ENCODE measurements around the gene AMDHD1. TPM values are rescaled to one million over a fixed set of nuclear protein-coding genes. Genes with fewer than 3 reads are reported as not detected.

AMDHD1 gene
- total RNA-seq, 2 donors from 2014 or later: 0.47 to 1.1 TPM

DNA sequence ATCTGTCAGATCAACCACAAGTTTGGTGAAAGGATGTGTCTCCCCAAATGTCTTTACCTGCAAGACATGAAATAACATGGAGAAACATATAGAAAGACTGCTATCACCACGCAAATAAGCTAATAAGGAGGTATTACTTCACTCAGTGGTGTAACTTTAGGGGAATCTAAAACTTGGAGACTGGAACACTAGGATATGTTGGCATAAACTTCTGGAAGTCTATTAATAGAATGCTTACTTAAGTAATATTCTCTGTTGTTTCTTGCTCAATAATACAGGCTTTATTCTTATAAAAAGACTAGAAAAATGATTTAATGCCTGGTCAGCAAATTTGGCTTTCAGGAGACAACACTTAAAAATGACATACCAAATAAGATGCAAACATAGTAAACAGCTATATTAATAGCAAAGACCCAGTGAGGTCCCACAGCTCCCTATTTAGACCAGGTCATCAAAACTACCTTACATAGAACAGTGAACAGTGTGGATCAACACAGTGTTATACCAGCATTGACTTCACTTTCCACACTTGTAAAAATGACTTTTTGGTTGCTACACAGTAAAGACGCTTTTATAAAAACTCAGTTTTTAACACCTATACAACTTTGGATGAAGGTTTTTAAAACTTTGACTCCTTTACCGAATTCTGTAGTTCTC lies 71.9 kb downstream of the AMDHD1 start:
- Mint-ChIP-seq H3K4me3 (no peak overlapping the region), H3K36me3 (ENCODE audit: low read depth) (peaks cover 14% of the 10 kb centered on the region), H3K27ac (no peak overlapping the region)

DNA sequence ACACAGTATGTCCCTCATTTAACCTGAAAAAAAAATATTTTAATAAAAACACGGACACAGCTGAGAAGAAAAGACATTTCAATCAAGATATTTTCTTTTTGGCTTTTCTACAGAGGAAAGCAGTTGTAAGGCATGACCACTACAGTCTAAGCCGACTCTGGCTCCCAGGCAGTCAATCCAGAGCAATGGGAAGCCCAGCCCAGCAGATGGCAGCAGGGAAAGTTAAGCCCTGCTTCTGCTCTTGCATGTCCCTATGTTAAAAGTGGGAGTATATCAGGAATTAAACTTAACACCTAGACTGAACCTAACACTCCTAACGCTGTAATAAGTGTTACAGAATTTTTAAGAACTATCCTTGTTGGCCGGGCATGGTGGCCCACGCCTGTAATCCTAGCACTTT lies 72.5 kb downstream of the AMDHD1 start:
- ATAC-seq: no peak
- H3K36me3 Mint-ChIP-seq (ENCODE audit: low read depth): peaks cover 10% of the 10 kb centered on the region
- H3K4me3 Mint-ChIP-seq: no peak overlapping the region
- no peak for DNase-seq
- H3K4me1 Mint-ChIP-seq: no peaks in the 10 kb centered on the region
- H3K27ac Mint-ChIP-seq: no peak overlapping the region
- H3K9me3 ChIP-seq (ENCODE audit: control insufficient read depth, low read length, poor library complexity, severe bottlenecking): no peaks in the 10 kb centered on the region
- no peaks in the 10 kb centered on the region for H3K27me3 Mint-ChIP-seq

More for the DNA sequence above, 71.9 kb downstream of the AMDHD1 start:
- no peaks in the 10 kb centered on the region for H3K9me3 ChIP-seq (ENCODE audit: control insufficient read depth, low read length, poor library complexity, severe bottlenecking)
- Mint-ChIP-seq H3K27me3 (no peaks in the 10 kb centered on the region), H3K4me1 (no peaks in the 10 kb centered on the region)
- DNase-seq (no peak), ATAC-seq (no peak)

Other genes with a start within 250 kb of the AMDHD1 start
- gene NTN4, start 152.6 kb upstream of the AMDHD1 start, total RNA-seq: 1 to 10 TPM; 4.8 to 7.6 TPM
- 10 to 100 TPM; 30.2 to 43.0 TPM for gene SNRPF, start 84.4 kb upstream of the AMDHD1 start, total RNA-seq
- under 1 TPM in 1 of 2 donors, not detected in 1; 0.10 TPM for gene CCDC38, start 717 bp upstream of the AMDHD1 start, total RNA-seq
- 1 to 10 TPM in 1 of 2 donors, under 1 TPM in 1; 0.94 to 2.3 TPM for gene HAL, start 53.0 kb downstream of the AMDHD1 start, total RNA-seq
- 10 to 100 TPM; 44.5 to 60.5 TPM for gene LTA4H, start 92.3 kb downstream of the AMDHD1 start, total RNA-seq

All from T-helper 17 cell (primary cell).